H9 (cell line): ENCODE data around the gene C19orf47. TPM values are rescaled to one million over a fixed set of nuclear protein-coding genes. Genes with fewer than 3 reads are reported as not detected.

ENCODE experiments used
- DNase-seq: peaks from one replicate; pipeline ENCODE4 v3.0.0-alpha.2; 2017
- H2AFZ ChIP-seq: one replicate; pipeline ENCODE4 v1.6.1; 2013; ENCODE audit warnings: mild to moderate bottlenecking, low read length, control low read depth, moderate library complexity
- H2AK5ac ChIP-seq: 2 replicates; pipeline ENCODE4 v1.6.1; 2013; ENCODE audit warnings: low read length, control low read depth, mixed read lengths; ENCODE audit not compliant: insufficient read length
- H2BK120ac ChIP-seq: one replicate; pipeline ENCODE4 v1.6.1; 2013; ENCODE audit warnings: low read depth, mild to moderate bottlenecking, low read length, control low read depth, inconsistent platforms; ENCODE audit not compliant: poor library complexity, severe bottlenecking
- H2BK12ac ChIP-seq: 2 replicates; pipeline ENCODE4 v1.6.1; 2013; ENCODE audit warnings: low read length, control low read depth, mixed read lengths, low read depth; ENCODE audit not compliant: insufficient read length
- H2BK15ac ChIP-seq: 2 replicates; pipeline ENCODE4 v1.6.1; 2013; ENCODE audit warnings: low read depth, low read length, control low read depth
- H2BK20ac ChIP-seq: one replicate; pipeline ENCODE4 v1.6.1; 2013; ENCODE audit warnings: low read depth, mild to moderate bottlenecking, low read length, control low read depth, inconsistent platforms; ENCODE audit not compliant: poor library complexity, severe bottlenecking
- H2BK5ac ChIP-seq: 2 replicates; pipeline ENCODE4 v1.6.1; 2013; ENCODE audit warnings: low read length, control low read depth, mixed read lengths; ENCODE audit not compliant: insufficient read length
- H3K14ac ChIP-seq: 2 replicates; pipeline ENCODE4 v1.6.1; 2013; ENCODE audit warnings: low read length, control low read depth; ENCODE audit not compliant: insufficient read depth
- H3K18ac ChIP-seq: 2 replicates; pipeline ENCODE4 v1.6.1; 2013; ENCODE audit warnings: low read depth, mild to moderate bottlenecking, mixed read lengths, low read length, control low read depth; ENCODE audit not compliant: insufficient read length
- H3K23ac ChIP-seq: 2 replicates; pipeline ENCODE4 v1.6.1; 2013; ENCODE audit warnings: low read length, control low read depth, mixed read lengths, low read depth; ENCODE audit not compliant: insufficient read length
- H3K23me2 ChIP-seq: 2 replicates; pipeline ENCODE4 v1.6.1; 2013; ENCODE audit warnings: low read depth, mild to moderate bottlenecking, mixed read lengths, low read length, control low read depth; ENCODE audit not compliant: insufficient read length, poor library complexity, severe bottlenecking
- H3K27ac ChIP-seq: 2 replicates; pipeline ENCODE4 v1.5.1; 2013; ENCODE audit warnings: low read length, control low read depth, mixed read lengths, low read depth; ENCODE audit not compliant: insufficient read length
- H3K27me3 ChIP-seq: 2 replicates; pipeline ENCODE4 v1.6.1; 2013; ENCODE audit warnings: low read length, control low read depth, inconsistent platforms; ENCODE audit not compliant: insufficient read depth
- H3K4ac ChIP-seq: 2 replicates; pipeline ENCODE4 v1.6.1; 2013; ENCODE audit warnings: low read depth, mild to moderate bottlenecking, control low read depth, inconsistent platforms, low read length, moderate library complexity
- H3K4me1 ChIP-seq: 2 replicates; pipeline ENCODE4 v1.6.1; 2013; ENCODE audit warnings: low read length, control low read depth, inconsistent platforms; ENCODE audit not compliant: insufficient read depth
- H3K4me2 ChIP-seq: 2 replicates; pipeline ENCODE4 v1.6.1; 2013; ENCODE audit warnings: low read length, control low read depth, mixed read lengths; ENCODE audit not compliant: insufficient read length, insufficient read depth
- H3K56ac ChIP-seq: 2 replicates; pipeline ENCODE4 v1.6.1; 2013; ENCODE audit warnings: low read depth, mild to moderate bottlenecking, mixed read lengths, low read length, control low read depth; ENCODE audit not compliant: insufficient read length
- H3K79me1 ChIP-seq: 2 replicates; pipeline ENCODE4 v1.6.1; 2013; ENCODE audit warnings: low read depth, mild to moderate bottlenecking, moderate library complexity, low read length, control low read depth, inconsistent platforms; ENCODE audit not compliant: insufficient read depth, poor library complexity, severe bottlenecking
- H3K79me2 ChIP-seq: 2 replicates; pipeline ENCODE4 v1.6.1; 2013; ENCODE audit warnings: low read length, control low read depth, inconsistent platforms; ENCODE audit not compliant: insufficient read depth
- H3K9ac ChIP-seq: 2 replicates; pipeline ENCODE4 v1.6.1; 2013; ENCODE audit warnings: low read length, control low read depth, mixed read lengths; ENCODE audit not compliant: insufficient read length; ENCODE audit errors: extremely low read depth
- H3K9me3 ChIP-seq: one replicate; pipeline ENCODE4 v1.6.1; 2013; ENCODE audit warnings: low read depth, low read length, inconsistent platforms; ENCODE audit not compliant: control insufficient read depth
- H3T11ph ChIP-seq: one replicate; pipeline ENCODE4 v1.6.1; 2013; ENCODE audit warnings: mild to moderate bottlenecking, low read length, control low read depth, inconsistent platforms
- H4K20me1 ChIP-seq: one replicate; pipeline ENCODE4 v1.6.1; 2013; ENCODE audit not compliant: control insufficient read depth, insufficient read length, insufficient read depth
- H4K5ac ChIP-seq: 2 replicates; pipeline ENCODE4 v1.6.1; 2013; ENCODE audit warnings: low read depth, mild to moderate bottlenecking, mixed read lengths, low read length, control low read depth; ENCODE audit not compliant: insufficient read length
- H4K8ac ChIP-seq: replicated peaks from 2 replicates; pipeline ENCODE4 v1.6.1; 2013; ENCODE audit warnings: low read length, control low read depth, mixed read lengths, low read depth; ENCODE audit not compliant: insufficient read length
- H4K91ac ChIP-seq: 2 replicates; pipeline ENCODE4 v1.6.1; 2013; ENCODE audit warnings: low read depth, mild to moderate bottlenecking, moderate library complexity, mixed read lengths, low read length, control low read depth; ENCODE audit not compliant: insufficient read length
- H3K27ac Mint-ChIP-seq, 3 experiments: 2 replicates in 2 of 3; 3 replicates in 1 of 3; pipeline ENCODE4 v1.8.0; 2020 to 2021; ENCODE audit warnings: mixed read lengths in 3 of 3, mild to moderate bottlenecking in 1 of 3, moderate library complexity in 1 of 3
- H3K27me3 Mint-ChIP-seq: 2 replicates; pipeline ENCODE4 v1.8.0; 2021; ENCODE audit warnings: low read depth, mild to moderate bottlenecking, moderate library complexity, mixed read lengths
- H3K36me3 Mint-ChIP-seq, 3 experiments: 2 replicates in 2 of 3; 3 replicates in 1 of 3; pipeline ENCODE4 v1.8.0; 2020 to 2021; ENCODE audit warnings: low read depth in 3 of 3, mixed read lengths in 3 of 3; ENCODE audit not compliant: insufficient read depth in 1 of 3
- H3K4me1 Mint-ChIP-seq, 2 experiments: 2 replicates each; pipeline ENCODE4 v1.8.0; 2020; ENCODE audit warnings: mixed read lengths in 2 of 2
- H3K4me3 Mint-ChIP-seq, 2 experiments: 2 replicates in 1 of 2; 3 replicates in 1 of 2; pipeline ENCODE4 v1.8.0; 2020 to 2021; ENCODE audit warnings: mild to moderate bottlenecking in 2 of 2, mixed read lengths in 2 of 2, moderate library complexity in 1 of 2
- H3K9me3 Mint-ChIP-seq, 2 experiments: 2 replicates in 1 of 2; 3 replicates in 1 of 2; pipeline ENCODE4 v1.8.0; 2020; ENCODE audit warnings: mild to moderate bottlenecking in 2 of 2, mixed read lengths in 2 of 2, moderate library complexity in 1 of 2
- WGBS: extraction: QIAGEN DNeasy Blood & Tissue Kit; methylation state at CpG from one replicate; pipeline ENCODE4 v1.1.7; 2013; ENCODE audit warnings: missing lambda C conversion rate, low lambda C conversion rate, mixed read lengths; ENCODE audit not compliant: insufficient read length; ENCODE audit errors: extremely low coverage; 5-methylcytosine and 5-hydroxymethylcytosine counted together
- total RNA-seq: library from RNA; stranded (reverse); gene quantifications from 2 replicates; pipeline ENCODE4 v1.2.1, GENCODE V29; 2021
- TF ChIP-seq, protein P1 (sequence below): fragments of 200-600 bp; sonication (generic); conservative IDR thresholded peaks from 3 replicates; pipeline ENCODE4 v1.8.0; 2021; ENCODE audit warnings: antibody characterized with exemption, mild to moderate bottlenecking

The C19orf47 gene
- total RNA-seq, 1 experiment from 2014 or later: 19.4 TPM

DNA sequence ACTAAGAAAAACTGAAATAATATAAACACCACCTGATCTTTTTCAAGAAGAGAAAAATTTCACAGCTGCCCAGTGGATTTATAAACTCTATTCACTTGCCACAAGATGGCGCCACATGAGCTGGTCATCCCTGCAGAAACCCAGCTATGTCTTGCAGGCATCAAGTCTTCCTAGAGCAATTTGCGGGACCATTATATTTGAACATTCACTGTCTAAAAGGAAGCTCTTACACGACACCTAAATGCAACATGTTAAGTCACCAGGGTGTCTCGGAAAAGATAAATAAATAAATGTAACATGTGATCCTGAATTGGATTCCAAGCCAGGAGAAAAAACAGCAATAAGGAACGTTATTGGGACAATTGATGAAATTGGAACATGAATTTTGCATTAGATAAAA is 42.8 kb downstream of the C19orf47 start:
- no peak overlapping the region for H2AFZ ChIP-seq
- no peak overlapping the region for H3K23ac ChIP-seq
- Mint-ChIP-seq H3K27me3 (peaks cover 2% of the 10 kb centered on the region; the same call in 1 of the 2 replicates), H3K4me1 (peaks cover 9 to 13% of the 10 kb centered on the region in 2 experiments), H3K9me3 (no peaks in the 10 kb centered on the region), H3K36me3 (no peaks in the 10 kb centered on the region), H3K4me3 (no peak overlapping the region), H3K27ac (no peak overlapping the region)
- no peaks in the 10 kb centered on the region for H3K27me3 ChIP-seq
- no peak overlapping the region for H3K27ac ChIP-seq
- no peak overlapping the region for H3K4me2 ChIP-seq
- no peak overlapping the region for H3K9ac ChIP-seq
- TF ChIP-seq, protein P1, sequence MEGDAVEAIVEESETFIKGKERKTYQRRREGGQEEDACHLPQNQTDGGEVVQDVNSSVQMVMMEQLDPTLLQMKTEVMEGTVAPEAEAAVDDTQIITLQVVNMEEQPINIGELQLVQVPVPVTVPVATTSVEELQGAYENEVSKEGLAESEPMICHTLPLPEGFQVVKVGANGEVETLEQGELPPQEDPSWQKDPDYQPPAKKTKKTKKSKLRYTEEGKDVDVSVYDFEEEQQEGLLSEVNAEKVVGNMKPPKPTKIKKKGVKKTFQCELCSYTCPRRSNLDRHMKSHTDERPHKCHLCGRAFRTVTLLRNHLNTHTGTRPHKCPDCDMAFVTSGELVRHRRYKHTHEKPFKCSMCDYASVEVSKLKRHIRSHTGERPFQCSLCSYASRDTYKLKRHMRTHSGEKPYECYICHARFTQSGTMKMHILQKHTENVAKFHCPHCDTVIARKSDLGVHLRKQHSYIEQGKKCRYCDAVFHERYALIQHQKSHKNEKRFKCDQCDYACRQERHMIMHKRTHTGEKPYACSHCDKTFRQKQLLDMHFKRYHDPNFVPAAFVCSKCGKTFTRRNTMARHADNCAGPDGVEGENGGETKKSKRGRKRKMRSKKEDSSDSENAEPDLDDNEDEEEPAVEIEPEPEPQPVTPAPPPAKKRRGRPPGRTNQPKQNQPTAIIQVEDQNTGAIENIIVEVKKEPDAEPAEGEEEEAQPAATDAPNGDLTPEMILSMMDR: peak; percentile 87
- H3K56ac ChIP-seq: no peak overlapping the region
- no peak overlapping the region for H2BK15ac ChIP-seq
- H3T11ph ChIP-seq: no peak overlapping the region
- no CpG with 5 or more reads among the region's 5 CpGs for WGBS
- H3K4me1 ChIP-seq: no peaks in the 10 kb centered on the region
- no peak overlapping the region for H3K14ac ChIP-seq
- no peak overlapping the region for H2BK20ac ChIP-seq
- H2BK5ac ChIP-seq: no peak overlapping the region
- H3K79me1 ChIP-seq: no peaks in the 10 kb centered on the region
- no peaks in the 10 kb centered on the region for H4K20me1 ChIP-seq
- no peak overlapping the region for H4K5ac ChIP-seq
- H4K91ac ChIP-seq: no peak overlapping the region
- no peak overlapping the region for H4K8ac ChIP-seq
- no peak overlapping the region for H3K18ac ChIP-seq
- H3K4ac ChIP-seq: no peak overlapping the region
- H3K23me2 ChIP-seq: no peaks in the 10 kb centered on the region
- no peaks in the 10 kb centered on the region for H3K79me2 ChIP-seq
- no peak overlapping the region for H2BK12ac ChIP-seq
- no peak overlapping the region for H2AK5ac ChIP-seq
- no peak overlapping the region for H2BK120ac ChIP-seq
- DNase-seq: peak; percentile 79
- no peaks in the 10 kb centered on the region for H3K9me3 ChIP-seq
